ENCODE measurements around the gene MLC1. TPM values are rescaled to one million over a fixed set of nuclear protein-coding genes. Genes with fewer than 3 reads are reported as not detected.

Gene MLC1
- total and polyA plus RNA-seq, 7 donors = under 0.01 TPM; not detected in 6

- Histone ChIP-seq H3K4me1 (no peaks in the 10 kb centered on the region), H3K4me3 (no peak overlapping the region), H3K36me3 (ENCODE audit: insufficient read depth in 1 of 2, low read depth in 1 of 2) (no peaks in the 10 kb centered on the region), H3K27ac (no peak overlapping the region), H3K9me3 (peaks cover 7% of the 10 kb centered on the region), H3K27me3 (ENCODE audit: insufficient read depth in 3 of 3, low read length in 2 of 3) (peaks cover 0 to 13% (median 2%) of the 10 kb centered on the region in 3 donors)
- 70 to 78% (median 71%) methylated on average over 9 of the region's 9 CpGs for WGBS, 3 donors
- DNase-seq (no peak), ATAC-seq (no peak)
- intact Hi-C loops (cut with DNase I) = no loop called here
- no peak for TF ChIP-seq CTCF (IDR thresholded peaks at IDR 0.05)
Observed at GRCh38 chr22:50125029-50125428, 39.8 kb upstream of the MLC1 start.

GRCh38 chr22:50123119-50123518 is 37.9 kb upstream of the MLC1 start:
- Histone ChIP-seq H3K27ac (no peak overlapping the region), H3K4me1 (no peaks in the 10 kb centered on the region), H3K9me3 (peaks cover 7% of the 10 kb centered on the region), H3K36me3 (ENCODE audit: insufficient read depth in 1 of 2, low read depth in 1 of 2) (no peaks in the 10 kb centered on the region), H3K4me3 (no peak overlapping the region), H3K27me3 (ENCODE audit: insufficient read depth in 3 of 3, low read length in 2 of 3) (peaks cover 0 to 12% (median 2%) of the 10 kb centered on the region in 3 donors)
- WGBS, 3 donors = 81 to 96% (median 93%) methylated on average over 4 of the region's 4 CpGs
- intact Hi-C loops (cut with DNase I) = no loop called here
- DNase-seq (no peak), ATAC-seq (no peak)
- no peak for TF ChIP-seq CTCF (IDR thresholded peaks at IDR 0.05)

- Histone ChIP-seq H3K9me3 (peaks cover 7% of the 10 kb centered on the region), H3K4me3 (no peak overlapping the region), H3K27ac (no peak overlapping the region), H3K36me3 (ENCODE audit: insufficient read depth in 1 of 2, low read depth in 1 of 2) (no peaks in the 10 kb centered on the region), H3K4me1 (no peaks in the 10 kb centered on the region), H3K27me3 (ENCODE audit: insufficient read depth in 3 of 3, low read length in 2 of 3) (peaks cover 0 to 14% (median 4%) of the 10 kb centered on the region in 3 donors)
- ATAC-seq (no peak), DNase-seq (no peak)
- WGBS, 3 donors = 78 to 84% (median 80%) methylated on average over 11 of the region's 11 CpGs
- TF ChIP-seq CTCF (IDR thresholded peaks at IDR 0.05) = no peak
- intact Hi-C loops (cut with DNase I) = no loop called here
Observed at GRCh38 chr22:50121202-50121740, 36.0 kb upstream of the MLC1 start.

GRCh38 chr22:50119768-50120251 is 34.6 kb upstream of the MLC1 start:
- Histone ChIP-seq H3K4me1 (no peaks in the 10 kb centered on the region), H3K36me3 (ENCODE audit: insufficient read depth in 1 of 2, low read depth in 1 of 2) (no peaks in the 10 kb centered on the region), H3K4me3 (no peak overlapping the region), H3K27me3 (ENCODE audit: insufficient read depth in 3 of 3, low read length in 2 of 3) (peaks cover 0 to 28% (median 4%) of the 10 kb centered on the region in 3 donors), H3K9me3 (peaks cover 7% of the 10 kb centered on the region), H3K27ac (no peak overlapping the region)
- TF ChIP-seq CTCF (IDR thresholded peaks at IDR 0.05) = no peak
- no peak for ATAC-seq
- DNase-seq = no peak
- intact Hi-C loops (cut with DNase I) = no loop called here
- 42 to 47% (median 44%) methylated on average over 6 of the region's 6 CpGs for WGBS, 3 donors

Data from psoas muscle (tissue), 8 donors.